ENCODE results near the gene ZDHHC7.

ZDHHC7 gene

DNA sequence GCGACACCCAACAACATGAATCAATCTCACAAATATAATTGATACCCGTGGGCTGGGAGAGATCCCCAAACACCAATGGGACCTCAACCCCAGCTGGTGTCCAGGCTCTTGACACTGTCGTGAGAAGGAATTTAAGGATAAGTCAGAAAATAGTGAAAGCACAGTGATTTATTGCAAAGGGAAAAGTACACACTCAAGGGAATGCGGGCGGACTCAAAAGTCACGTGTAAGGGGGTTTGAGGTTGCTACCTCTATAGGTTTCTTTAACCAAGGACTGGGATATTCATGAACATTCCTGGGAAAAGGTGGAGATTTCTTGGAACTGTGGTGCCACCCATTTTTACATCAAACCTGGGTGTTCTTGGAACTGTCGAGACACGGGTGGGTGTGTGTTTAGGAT lies 6.3 kb upstream of the ZDHHC7 start:
- H4K20me1 ChIP-seq (ENCODE audit: insufficient read depth), result no peaks in the 10 kb centered on the region
- no peaks in the 10 kb centered on the region for H3K36me3 ChIP-seq (ENCODE audit: insufficient read depth)
- H3K79me2 ChIP-seq (ENCODE audit: insufficient read depth, low read depth), result no peaks in the 10 kb centered on the region
- TF ChIP-seq, protein P1, sequence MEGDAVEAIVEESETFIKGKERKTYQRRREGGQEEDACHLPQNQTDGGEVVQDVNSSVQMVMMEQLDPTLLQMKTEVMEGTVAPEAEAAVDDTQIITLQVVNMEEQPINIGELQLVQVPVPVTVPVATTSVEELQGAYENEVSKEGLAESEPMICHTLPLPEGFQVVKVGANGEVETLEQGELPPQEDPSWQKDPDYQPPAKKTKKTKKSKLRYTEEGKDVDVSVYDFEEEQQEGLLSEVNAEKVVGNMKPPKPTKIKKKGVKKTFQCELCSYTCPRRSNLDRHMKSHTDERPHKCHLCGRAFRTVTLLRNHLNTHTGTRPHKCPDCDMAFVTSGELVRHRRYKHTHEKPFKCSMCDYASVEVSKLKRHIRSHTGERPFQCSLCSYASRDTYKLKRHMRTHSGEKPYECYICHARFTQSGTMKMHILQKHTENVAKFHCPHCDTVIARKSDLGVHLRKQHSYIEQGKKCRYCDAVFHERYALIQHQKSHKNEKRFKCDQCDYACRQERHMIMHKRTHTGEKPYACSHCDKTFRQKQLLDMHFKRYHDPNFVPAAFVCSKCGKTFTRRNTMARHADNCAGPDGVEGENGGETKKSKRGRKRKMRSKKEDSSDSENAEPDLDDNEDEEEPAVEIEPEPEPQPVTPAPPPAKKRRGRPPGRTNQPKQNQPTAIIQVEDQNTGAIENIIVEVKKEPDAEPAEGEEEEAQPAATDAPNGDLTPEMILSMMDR (conservative IDR thresholded peaks at IDR 0.05; ENCODE audit: low read depth, low read length), result no peak
- no peak overlapping the region for H3K4me3 ChIP-seq (IDR thresholded peaks at IDR 0.05; ENCODE audit: insufficient read depth, low read depth, low read length)
- no peak overlapping the region for H3K9ac ChIP-seq
- H2AFZ ChIP-seq (ENCODE audit: low read depth), result no peak overlapping the region
- H3K27ac ChIP-seq, result no peak overlapping the region
- H3K27me3 ChIP-seq (ENCODE audit: insufficient read depth, low read depth), result no peaks in the 10 kb centered on the region
- H3K4me2 ChIP-seq, result no peak overlapping the region
- peaks cover 38% of the 10 kb centered on the region for H3K4me1 ChIP-seq (ENCODE audit: low read depth, poor library complexity, severe bottlenecking)

DNA sequence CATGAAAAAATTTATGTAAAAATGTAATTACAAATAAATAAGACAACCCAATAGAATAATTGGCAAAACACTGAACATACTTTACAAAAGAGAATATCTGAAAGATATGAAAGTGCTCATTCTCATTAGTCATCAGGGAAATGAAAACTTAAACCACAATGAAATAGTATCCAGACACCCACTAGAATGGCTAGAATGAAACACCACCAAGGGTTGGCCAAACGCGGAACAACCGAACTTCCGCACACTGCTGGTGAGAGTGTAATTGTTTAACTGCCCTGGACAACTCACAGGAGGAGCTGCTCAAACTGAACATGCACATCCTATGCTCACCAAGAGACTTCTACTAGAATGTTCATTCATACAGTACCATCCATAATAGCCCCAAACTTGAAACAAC lies 5.8 kb upstream of the ZDHHC7 start:
- no peaks in the 10 kb centered on the region for H4K20me1 ChIP-seq (ENCODE audit: insufficient read depth)
- TF ChIP-seq, protein P1 (conservative IDR thresholded peaks at IDR 0.05; ENCODE audit: low read depth, low read length), result no peak
- no peak overlapping the region for H3K27ac ChIP-seq
- no peak overlapping the region for H2AFZ ChIP-seq (ENCODE audit: low read depth)
- H3K4me1 ChIP-seq (ENCODE audit: low read depth, poor library complexity, severe bottlenecking), result peaks cover 38% of the 10 kb centered on the region
- H3K9ac ChIP-seq, result no peak overlapping the region
- no peaks in the 10 kb centered on the region for H3K36me3 ChIP-seq (ENCODE audit: insufficient read depth)
- H3K27me3 ChIP-seq (ENCODE audit: insufficient read depth, low read depth), result no peaks in the 10 kb centered on the region
- no peak overlapping the region for H3K4me3 ChIP-seq (IDR thresholded peaks at IDR 0.05; ENCODE audit: insufficient read depth, low read depth, low read length)
- no peaks in the 10 kb centered on the region for H3K79me2 ChIP-seq (ENCODE audit: insufficient read depth, low read depth)
- H3K4me2 ChIP-seq, result no peak overlapping the region

GRCh38 chr16:85015481-85016187 lies 4.3 kb upstream of the ZDHHC7 start:
- TF ChIP-seq, protein P1 (conservative IDR thresholded peaks at IDR 0.05; ENCODE audit: low read depth, low read length), result no peak
- H3K27ac ChIP-seq, result no peak overlapping the region

GRCh38 chr16:85014311-85014710 lies 3.0 kb upstream of the ZDHHC7 start:
- TF ChIP-seq, protein P1 (conservative IDR thresholded peaks at IDR 0.05; ENCODE audit: low read depth, low read length), result no peak
- no peak overlapping the region for H3K4me2 ChIP-seq

More at GRCh38 chr16:85015481-85016187, 4.3 kb upstream of the ZDHHC7 start:
- Histone ChIP-seq H3K9ac (no peak overlapping the region), H2AFZ (ENCODE audit: low read depth) (no peak overlapping the region), H4K20me1 (ENCODE audit: insufficient read depth) (no peaks in the 10 kb centered on the region), H3K4me3 (IDR thresholded peaks at IDR 0.05; ENCODE audit: insufficient read depth, low read depth, low read length) (no peak overlapping the region), H3K4me2 (no peak overlapping the region), H3K27me3 (ENCODE audit: insufficient read depth, low read depth) (no peaks in the 10 kb centered on the region), H3K79me2 (ENCODE audit: insufficient read depth, low read depth) (peaks cover 3% of the 10 kb centered on the region; the same call in 1 of the 2 replicates), H3K4me1 (ENCODE audit: low read depth, poor library complexity, severe bottlenecking) (peaks cover 35% of the 10 kb centered on the region), H3K36me3 (ENCODE audit: insufficient read depth) (no peaks in the 10 kb centered on the region)

More at GRCh38 chr16:85014311-85014710, 3.0 kb upstream of the ZDHHC7 start:
- Histone ChIP-seq H3K79me2 (ENCODE audit: insufficient read depth, low read depth) (peaks cover 16% of the 10 kb centered on the region; the same call in 1 of the 2 replicates), H4K20me1 (ENCODE audit: insufficient read depth) (no peaks in the 10 kb centered on the region), H3K27ac (no peak overlapping the region), H3K36me3 (ENCODE audit: insufficient read depth) (no peaks in the 10 kb centered on the region), H3K4me1 (ENCODE audit: low read depth, poor library complexity, severe bottlenecking) (peaks cover 34% of the 10 kb centered on the region), H2AFZ (ENCODE audit: low read depth) (no peak overlapping the region), H3K4me3 (IDR thresholded peaks at IDR 0.05; ENCODE audit: insufficient read depth, low read depth, low read length) (no peak overlapping the region), H3K9ac (no peak overlapping the region), H3K27me3 (ENCODE audit: insufficient read depth, low read depth) (no peaks in the 10 kb centered on the region)

All from KMS-11 (cell line).